GM13976 (cell line): ENCODE results near the gene NLGN1.

Experiments used
- DNase-seq: peaks from one replicate; pipeline ENCODE4 v3.0.0; 2012; ENCODE audit warnings: low spot score
- CTCF ChIP-seq: IDR thresholded peaks from 2 replicates; pipeline ENCODE4 v1.5.1; 2012; ENCODE audit warnings: borderline replicate concordance, mild to moderate bottlenecking; ENCODE audit not compliant: insufficient read depth; ENCODE audit errors: extremely low read depth, missing control alignments, control extremely low read depth
- in situ Hi-C: fragments of 300-500 bp; cut with MboI; formaldehyde crosslinking; loops from one replicate; pipeline ENCODE4 v1.12.0; 2022; ENCODE audit warnings: low sequenced_read_pairs, mixed read lengths, inconsistent platforms; ENCODE audit not compliant: unreplicated experiment

NLGN1 gene

GRCh38 chr3:174186377-174186989, 788.9 kb downstream of the NLGN1 start:
- TF ChIP-seq CTCF: no peak
- in situ Hi-C loops: no loop called here

GRCh38 chr3:174191380-174191779, 793.8 kb downstream of the NLGN1 start:
- in situ Hi-C loops: no loop called here
- no peak for TF ChIP-seq CTCF
- DNase-seq: no peak

More at GRCh38 chr3:174186377-174186989, 788.9 kb downstream of the NLGN1 start:
- no peak for DNase-seq

GRCh38 chr3:174191895-174192294, 794.4 kb downstream of the NLGN1 start:
- DNase-seq: no peak
- TF ChIP-seq CTCF: no peak
- in situ Hi-C loops: no loop called here

GRCh38 chr3:174192471-174192870, 794.9 kb downstream of the NLGN1 start:
- no peak for DNase-seq
- in situ Hi-C loops: no loop called here
- TF ChIP-seq CTCF: no peak

GRCh38 chr3:174193604-174194003, 796.1 kb downstream of the NLGN1 start:
- in situ Hi-C loops: no loop called here
- no peak for TF ChIP-seq CTCF
- no peak for DNase-seq

GRCh38 chr3:174197416-174197815, 799.9 kb downstream of the NLGN1 start:
- DNase-seq: no peak
- in situ Hi-C loops: no loop called here
- no peak for TF ChIP-seq CTCF

GRCh38 chr3:174198199-174198598, 800.7 kb downstream of the NLGN1 start:
- no peak for TF ChIP-seq CTCF
- no peak for DNase-seq
- in situ Hi-C loops: no loop called here
